Hypothalamus (tissue), 51 donors: Measurements from ENCODE around the gene SPDEF.

Source experiments
- DNase-seq, 51 donors: peaks; one replicate each; lab custom pipeline; 2025; lab: John Stamatoyannopoulos, UW

The SPDEF gene

DNA sequence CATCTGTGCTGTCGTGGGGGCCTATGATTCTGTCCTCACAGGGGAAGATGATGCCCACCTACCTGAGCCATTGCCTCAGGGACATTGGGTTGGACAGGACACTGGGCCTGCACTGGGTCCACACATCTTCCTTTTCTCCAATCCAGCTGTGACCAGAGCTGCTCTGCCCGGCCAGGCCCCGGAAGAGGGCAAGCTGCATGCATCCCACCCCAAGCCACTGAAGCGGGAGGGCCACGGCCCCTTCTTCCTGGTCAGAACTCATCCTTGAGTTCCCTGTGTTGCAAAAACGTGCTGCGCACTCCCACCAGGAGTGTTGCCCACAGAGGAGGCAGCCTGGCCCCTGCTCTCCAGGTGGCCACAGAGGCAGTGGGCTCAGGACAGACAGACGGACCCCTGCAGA lies 38.2 kb downstream of the SPDEF start:
- DNase-seq = no peak

DNA sequence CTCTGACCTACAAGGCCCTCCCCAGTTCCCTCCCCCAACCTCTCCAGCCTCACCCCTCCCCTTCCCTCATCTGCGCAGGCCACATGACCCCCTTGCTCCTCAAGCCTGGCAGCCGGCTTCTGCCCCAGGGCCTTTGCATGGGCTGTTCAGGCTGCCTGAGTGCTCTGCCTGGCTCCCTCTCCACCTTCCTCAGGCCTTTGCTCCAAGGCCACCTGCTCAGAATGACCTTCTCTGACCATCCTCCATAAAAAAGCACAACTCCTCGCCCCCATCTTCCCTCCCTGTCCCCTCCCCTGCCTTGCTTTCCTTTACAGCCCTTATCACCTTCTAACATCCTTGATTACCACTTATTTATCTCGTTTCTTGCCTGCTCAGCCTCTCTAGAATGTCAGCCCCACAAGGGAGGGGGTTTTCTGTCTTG lies 38.7 kb downstream of the SPDEF start:
- no peak for DNase-seq

DNA sequence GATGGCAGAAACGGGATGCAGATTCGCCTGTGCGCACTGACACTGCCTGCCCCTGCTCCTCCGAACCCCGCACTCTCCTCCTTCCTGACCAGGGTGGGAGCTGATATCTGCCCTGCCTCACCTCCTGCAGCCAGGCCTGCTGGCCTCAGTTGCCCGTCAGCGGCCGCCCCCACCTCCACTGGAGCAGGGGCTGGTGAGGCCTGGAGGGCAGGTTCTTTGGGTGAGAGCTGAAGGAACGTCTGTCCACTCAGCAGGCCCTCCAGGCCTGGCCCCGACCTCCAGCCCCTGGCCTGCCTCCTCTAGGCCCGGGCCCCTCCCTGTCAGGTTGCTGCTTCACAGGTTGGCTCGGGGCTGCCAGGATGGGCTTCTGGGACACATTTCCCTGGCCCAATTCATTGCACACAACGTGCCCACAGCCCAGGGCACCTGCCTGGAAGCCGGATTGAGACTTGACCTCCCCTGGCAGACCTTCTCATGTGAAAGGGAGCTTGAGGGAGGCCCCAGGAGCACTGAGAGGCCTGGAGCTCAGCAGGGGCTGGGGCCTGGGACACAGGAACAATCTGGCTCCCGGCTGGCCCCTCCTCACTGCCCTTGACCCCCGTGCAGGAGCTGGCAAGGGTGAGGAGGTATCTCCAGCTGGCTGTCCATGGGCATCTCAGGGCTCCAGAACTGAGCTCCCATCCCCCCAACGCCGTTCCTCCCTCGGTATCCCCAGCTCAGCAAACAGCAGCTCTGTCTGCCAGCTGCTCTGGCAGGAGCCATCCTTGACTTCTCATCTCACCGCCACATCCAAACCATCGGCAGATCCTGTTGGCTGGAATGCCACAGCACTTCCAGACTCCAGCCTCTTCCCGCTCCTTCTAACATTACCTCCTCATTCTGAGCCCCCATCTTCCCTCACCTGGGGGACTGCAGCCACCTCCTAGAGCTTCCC lies 39.5 kb downstream of the SPDEF start:
- no peak for DNase-seq

DNA sequence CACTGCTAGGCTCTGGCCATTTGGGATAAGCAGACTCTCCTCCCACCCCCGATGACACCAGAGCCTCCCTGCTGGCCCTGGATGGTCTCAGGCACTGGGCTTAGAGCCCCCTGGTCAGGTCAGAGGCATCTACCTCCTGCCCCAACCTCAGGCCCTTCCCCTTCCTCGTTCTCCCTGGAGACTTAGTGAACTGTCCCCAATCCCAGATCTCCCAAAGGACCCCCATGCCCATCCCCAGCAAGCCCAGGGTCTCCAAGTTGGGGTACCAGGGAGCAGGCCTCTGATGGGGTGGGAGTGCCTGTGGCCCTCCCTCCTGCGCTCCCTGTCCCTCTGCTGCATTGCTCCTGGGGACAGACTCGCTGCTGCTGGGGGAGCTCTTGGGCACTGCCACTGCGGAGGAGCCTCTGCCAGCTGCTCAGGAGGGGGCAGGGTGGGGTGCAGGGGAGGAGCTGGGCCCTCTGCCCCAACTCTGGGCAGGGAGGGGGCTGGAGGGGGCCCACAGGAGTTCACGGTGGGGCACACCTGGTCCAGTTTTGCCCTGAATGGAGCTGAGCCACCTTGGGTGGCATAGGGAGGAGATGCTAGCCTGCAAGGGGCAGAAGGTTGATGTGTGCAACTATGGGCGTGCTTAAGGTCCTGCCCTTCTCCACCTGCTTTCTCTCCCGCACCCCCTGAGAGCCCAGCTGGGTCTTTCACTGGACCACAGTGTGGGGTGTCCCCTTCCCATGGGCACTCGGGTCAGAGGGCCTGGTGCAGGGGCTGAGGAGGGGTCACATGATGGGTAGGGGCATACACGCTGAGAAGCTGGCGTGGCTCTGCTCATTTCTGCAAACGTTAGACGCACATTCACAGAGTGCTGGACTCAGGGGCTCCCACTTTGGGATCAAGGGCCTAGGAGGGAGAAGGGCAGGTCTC lies 40.4 kb downstream of the SPDEF start:
- peak in 1 of 51 donors; percentile 32 for DNase-seq

DNA sequence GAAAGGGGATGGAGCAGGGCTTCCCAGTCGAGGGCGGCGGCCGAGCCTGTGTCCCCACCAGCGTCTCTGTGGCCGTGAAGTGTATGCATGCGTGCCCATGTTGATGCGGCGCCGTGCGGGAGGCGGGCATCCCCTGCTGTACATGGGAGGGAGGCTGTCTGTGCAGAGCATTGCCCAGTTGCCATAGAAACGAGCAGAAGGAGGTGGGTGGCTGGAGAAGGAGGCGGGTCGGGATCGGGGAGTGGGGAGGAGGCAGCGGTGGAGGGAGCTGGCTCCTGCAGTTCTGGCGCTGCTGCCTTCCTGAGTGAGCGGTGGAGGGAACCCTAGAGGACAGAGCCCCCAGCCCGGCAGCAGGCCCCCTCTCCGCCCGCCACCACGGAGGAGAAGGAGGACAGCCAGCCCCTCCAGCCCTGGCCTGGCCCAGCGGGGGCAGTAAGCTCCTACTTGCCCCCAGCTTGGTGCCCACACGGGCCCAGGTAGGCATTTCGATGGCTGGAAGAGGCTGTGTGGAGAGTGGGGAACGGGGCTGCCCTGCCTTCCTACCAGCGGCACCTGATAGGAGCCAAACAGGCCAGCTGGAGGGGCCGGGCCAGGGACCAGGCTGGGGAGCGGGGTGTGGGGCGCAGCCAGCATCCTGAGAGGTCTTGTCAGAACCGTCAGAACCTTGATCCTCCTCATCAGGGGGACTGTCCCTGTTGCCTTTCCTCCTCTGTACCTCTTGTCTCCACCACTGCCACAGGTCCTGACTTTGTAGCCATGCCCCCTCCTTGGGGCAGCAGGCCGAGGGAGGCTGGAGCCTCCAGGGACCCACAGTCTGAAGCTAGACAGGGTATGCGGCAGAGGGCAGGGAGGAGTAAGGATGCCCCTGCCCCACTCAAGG lies 41.3 kb downstream of the SPDEF start:
- peak in 36 of 51 donors; percentile 16 to 82 (median 52) for DNase-seq

DNA sequence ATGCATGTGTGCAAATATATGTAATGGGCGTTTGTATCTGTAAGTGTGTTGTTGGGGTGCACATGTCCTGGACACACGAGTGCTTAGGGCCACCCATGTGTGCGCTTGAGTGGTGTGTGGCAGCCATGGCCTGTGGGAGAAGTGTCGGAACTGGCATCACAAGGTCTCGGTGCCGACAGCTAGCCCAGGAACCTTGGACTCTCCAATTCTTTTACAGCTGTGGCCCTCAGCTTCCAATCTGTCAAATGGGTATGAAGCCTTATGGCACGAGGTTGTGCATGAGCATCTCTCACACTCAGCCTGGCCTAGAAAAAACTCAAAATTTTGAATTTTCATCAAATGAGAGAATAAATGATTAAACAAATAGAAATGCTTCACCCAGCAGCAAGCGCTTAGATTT lies 42.0 kb downstream of the SPDEF start:
- no peak for DNase-seq

DNA sequence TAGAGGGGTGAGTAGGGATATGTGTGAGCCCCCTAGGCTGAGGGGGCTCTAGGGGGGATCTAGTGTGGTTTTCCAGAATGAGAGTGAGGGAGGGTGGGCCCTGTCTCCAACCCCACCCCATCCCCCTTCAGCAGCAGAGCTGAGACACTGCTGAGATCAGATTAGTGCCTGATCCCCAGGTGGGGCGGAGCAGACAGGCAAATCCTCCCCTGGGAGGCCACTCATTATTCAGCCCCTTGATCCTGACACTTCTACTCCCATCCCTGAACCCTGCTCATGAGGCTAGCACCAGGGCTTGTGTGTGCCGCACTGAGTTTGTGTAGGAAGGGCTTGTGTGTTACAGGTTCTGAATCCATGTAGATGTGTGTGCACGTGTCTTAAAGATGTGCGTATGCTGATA lies 42.5 kb downstream of the SPDEF start:
- DNase-seq = peak in 1 of 51 donors; percentile 30

DNA sequence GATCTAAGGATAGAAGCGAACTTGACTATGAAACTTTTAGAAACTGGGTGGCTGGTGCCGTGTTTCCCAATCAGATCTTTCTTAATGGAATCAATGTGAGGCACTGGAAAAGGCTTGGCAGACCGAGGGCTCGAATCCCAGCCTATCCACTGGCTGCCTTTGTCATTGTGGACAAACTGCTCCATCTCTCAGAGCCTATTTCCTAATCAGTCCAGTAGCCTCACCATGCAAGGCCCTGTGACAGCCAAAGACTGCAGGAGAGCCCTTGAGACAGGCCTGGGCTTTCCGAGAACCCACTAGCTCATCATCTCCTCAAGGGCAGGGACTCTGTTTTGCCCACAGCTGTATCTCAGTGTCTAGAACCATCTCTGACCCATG lies 43.4 kb downstream of the SPDEF start:
- no peak for DNase-seq

DNA sequence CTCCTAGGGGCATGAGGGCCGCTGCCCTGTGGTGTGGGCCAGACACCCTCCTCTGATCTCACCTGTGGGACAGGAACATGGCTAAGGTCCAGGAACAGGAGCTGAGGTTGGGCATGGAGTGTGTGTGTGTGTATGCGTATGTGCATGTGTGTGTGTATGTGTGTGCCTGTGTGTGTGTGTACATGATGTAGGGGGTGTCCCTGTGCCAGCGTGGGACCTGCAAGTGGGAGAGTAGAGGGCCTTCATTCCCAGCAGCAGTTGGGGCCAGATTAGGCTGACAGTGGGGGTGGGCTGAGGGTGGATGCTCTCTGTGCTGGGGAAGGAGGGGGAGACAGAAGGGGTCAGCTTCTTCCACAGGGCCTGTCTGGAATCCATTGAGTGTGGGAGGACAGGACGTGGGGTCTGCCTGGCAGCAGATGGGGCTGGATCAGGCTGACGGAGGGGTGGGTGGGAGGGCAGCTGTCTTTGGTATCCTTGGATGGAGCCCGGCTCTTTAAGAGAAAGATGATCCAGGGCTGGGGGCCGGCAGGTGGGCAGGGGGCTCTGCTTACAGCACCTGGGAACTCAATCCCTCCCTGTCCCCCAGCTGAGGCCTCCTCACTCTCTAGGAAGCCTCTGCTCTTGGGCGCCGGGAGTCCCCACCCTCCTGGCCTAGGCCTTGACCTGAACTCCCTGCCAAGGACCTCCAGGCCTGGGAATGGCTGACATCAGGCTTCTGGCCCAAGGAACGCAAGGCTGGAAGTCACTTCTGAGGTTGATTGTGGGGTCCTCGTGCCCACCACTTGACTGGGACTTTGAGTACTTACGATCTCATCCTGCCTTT lies 44.0 kb downstream of the SPDEF start:
- DNase-seq = no peak

DNA sequence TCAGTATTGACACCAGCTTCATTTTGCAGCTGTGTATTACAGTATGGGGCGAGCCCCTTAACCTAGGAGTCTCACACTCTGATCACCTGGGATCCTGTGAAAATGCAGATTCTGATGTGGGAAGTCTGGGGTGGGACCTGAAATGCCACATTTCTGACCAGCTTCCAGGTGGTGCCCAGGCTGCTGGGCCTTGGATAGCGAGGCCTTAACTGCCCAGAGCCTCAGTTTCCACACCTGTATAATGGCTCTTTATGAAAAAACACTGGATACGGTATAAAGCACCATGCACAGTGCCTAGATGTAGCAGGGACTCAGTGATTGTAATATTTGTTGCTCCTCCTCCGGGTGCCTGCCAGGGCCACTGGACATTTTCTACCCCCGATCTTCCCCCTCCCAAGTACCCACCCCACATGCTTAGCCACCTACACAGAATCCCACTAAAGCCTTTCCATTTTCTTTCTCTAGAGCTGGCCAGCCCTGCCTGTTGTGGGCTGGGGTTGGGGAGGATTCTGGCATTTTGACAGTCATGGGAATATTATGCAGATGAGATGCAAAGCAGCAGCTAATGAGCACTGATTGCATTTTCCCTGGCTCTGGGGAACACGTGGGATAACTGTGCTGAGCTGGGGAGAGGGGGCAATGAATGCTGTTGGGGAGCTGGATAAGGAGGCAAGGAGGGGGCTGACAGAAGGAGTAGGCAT lies 44.8 kb downstream of the SPDEF start:
- peak in 1 of 51 donors; percentile 8 for DNase-seq

DNA sequence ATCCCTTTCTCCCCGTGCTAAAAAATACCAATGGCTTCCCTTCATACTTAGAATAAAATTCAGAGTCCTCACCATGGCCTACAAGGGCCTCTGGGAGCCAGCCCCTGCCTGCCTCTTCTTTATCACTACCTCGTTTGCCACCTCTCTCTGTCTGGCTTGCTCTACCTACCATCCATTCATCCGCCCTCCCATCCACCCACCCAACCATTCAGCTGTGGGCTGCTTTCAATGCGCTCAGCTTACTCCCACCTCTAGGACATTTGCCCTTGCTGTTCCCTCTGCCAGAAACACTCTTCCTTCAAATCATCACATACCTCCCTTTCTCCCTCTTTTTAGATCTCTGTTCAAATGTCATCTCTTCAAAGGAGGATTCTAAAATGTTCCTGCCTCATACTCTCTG lies 45.8 kb downstream of the SPDEF start:
- no peak for DNase-seq

DNA sequence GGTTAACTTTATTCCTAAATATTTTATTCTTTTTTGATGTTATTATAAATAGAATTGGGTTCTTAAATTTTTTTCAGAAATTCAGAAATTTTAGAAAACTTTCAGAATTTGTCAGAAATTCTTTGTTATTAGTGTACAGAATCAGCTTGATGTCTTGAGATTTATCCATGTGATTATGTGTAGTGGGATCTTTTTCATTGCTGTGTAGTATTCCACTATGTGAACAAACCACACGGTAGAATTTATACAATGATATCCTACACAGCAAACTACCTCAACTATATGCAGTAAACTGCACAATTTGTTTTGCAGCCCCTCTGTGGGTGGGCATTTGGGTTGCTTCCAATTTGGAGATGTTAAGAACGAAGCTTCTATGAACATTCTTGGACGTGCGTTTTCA lies 46.3 kb downstream of the SPDEF start:
- DNase-seq = no peak

DNA sequence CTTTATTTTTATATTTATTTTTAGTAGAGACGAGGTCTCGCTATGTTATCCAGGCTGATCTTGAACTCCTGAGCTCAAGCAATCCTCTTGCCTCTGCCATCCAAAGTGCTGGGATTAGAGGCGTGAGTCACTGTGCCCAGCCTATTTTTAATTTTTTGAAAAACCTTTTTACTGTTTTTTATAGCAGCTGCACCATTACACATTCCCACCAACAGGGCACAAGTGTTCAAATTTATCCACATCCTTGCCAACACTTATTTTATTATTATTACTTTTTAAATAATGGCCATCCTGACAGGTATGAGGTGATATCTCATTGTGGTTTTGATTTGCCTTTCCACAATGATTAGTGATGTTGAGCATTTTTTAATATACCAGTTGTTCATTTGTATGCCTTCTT lies 47.7 kb downstream of the SPDEF start:
- no peak for DNase-seq

DNA sequence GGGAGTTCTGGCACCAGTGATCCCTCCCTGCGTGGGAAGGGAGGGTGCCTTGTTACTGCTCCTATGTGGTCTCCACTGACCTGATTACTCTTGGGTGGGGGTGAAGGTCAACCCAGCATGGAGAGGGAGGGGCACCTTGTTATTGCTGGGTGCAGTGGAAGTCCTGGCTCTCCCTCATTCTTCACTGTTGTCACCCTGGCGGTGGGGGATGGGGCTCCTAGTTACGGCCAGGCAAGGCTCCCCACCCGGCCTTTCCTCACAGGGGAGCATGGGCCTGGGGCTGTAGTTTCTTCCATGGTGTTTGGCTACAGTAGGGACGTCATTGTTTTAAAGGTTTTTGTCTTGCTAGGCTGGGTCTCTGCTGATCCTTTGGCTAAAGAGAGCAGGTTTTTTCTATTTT lies 49.4 kb downstream of the SPDEF start:
- no peak for DNase-seq

DNA sequence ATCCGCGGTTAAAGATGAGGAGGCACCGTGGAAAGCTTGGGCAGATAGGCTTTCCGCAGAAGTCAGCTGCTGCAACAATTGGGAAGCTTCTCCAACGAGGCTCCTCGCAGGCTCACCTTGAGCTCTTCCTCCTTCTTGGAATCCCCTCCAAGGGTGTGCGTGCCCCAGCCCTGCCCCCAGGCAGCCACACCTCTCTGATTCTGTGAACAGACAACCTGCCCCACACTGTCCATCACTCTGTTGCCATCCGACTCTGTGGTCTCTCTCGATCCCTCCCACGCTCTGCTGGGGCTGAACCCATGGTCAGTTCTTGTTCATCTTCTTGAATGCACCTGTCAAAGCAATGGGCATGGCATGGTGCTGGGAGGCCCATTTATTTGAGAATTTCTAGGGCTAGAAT lies 58.7 kb downstream of the SPDEF start:
- DNase-seq = no peak

DNA sequence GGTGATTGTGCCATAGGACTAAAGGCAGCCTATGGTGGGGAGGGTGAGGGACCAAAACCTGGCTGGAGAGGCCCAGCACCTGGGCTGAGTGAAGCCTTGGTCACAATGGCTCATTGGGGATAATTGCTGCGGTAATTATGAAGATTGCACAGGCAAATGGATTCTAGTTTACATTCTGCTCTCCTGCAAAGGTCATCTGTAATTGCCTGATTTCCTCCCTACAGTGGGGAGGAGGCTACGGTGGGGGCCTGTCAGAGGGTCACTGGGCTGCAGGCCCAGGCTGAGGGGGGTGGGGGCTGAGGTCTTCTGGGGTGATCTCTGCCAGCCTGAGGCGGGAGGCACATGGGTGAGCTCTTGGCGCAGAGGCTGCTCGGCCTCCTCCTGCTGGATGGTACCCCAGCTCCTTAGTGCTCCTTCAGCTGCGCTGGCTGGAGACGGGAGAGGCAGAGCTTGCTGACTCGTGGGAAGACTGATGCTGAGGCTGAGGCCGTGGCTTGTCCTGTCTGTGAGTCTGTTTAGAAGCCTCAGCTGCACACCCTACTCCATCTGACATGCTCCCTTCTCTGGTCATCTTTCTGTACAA lies 59.9 kb downstream of the SPDEF start:
- no peak for DNase-seq

DNA sequence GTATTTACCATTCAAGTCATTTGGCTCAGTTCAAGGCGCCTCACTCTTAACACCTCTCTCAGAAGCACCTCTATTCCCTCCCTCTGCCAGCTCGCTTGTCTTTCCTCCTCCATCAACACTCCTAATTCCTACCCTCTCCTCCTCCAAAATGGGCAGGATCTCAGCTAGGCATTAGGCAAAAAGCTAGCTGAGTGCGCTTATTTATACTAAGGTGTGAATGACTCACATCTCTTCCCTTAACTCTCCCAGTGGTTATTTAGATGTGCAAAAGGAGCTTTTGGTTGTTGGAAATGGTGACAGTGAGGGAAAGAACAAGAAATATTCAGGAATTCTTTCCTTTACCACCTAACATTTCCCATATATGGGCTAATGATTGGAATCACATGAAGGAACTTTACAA lies 61.2 kb downstream of the SPDEF start:
- DNase-seq = no peak

DNA sequence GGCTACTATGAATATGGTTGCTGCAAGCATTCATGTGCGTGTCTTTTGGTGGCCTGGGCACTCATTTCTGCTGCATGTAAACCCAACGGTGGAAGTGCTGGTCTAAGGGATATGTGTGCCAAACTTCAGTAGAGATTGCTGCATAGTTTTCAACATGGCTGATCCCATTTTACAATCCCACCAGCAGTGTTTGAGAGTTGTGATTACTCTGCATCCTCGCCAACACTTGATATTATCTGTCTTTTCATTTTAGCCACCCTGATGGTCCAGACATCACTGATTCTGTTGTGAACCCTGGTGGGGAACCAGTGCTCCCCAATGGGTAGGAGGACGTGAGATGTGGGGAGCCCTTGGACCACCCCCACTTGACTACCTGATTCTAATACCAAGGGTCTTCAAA lies 62.8 kb downstream of the SPDEF start:
- DNase-seq = no peak

DNA sequence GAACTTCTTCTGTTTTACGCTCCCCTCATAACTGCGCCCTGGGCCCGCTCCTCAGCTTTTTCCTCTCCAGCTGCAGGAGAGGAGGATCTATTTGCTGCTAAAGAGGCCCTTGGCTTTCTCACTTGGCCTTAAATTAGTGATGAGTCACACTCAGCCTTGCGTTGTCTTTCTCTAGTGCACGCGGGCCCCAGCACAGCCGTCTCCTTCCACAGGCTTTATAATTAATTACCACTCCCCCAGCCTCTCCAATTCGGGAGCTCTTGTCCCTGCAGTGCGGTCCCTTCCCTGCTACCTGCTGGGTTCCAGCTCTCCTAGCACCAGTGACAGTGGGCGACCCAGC lies 65.1 kb downstream of the SPDEF start:
- peak in 1 of 51 donors; percentile 26 for DNase-seq
